GM23338 (cell line): Measurements from ENCODE around the gene ZCCHC24.

ENCODE experiments used
- CREB1 ChIP-seq: fragments of 250-450 bp; sonication (Bioruptor Pico); IDR thresholded peaks from 2 replicates; pipeline ENCODE4 v1.5.0; 2020; ENCODE audit warnings: low read depth, mild to moderate bottlenecking, moderate library complexity
- CTCF ChIP-seq, 2 experiments: fragments of 200-600 bp in 1 of 2; sonication (generic) in 1 of 2; conservative IDR thresholded peaks; 2 replicates each; pipeline versions ENCODE4 v1.5.1 to v1.6.1; 2016 to 2017; ENCODE audit warnings: antibody characterized with exemption in 2 of 2, low read depth in 2 of 2, mild to moderate bottlenecking in 2 of 2, moderate library complexity in 1 of 2
- EZH2 ChIP-seq: fragments of 200-600 bp; sonication (generic); IDR thresholded peaks from one replicate; pipeline ENCODE4 v1.8.0; 2017; ENCODE audit warnings: antibody characterized with exemption, mild to moderate bottlenecking, low read depth; ENCODE audit not compliant: unreplicated experiment
- EZH2phosphoT487 ChIP-seq: fragments of 200-600 bp; sonication (generic); IDR thresholded peaks from one replicate; pipeline ENCODE4 v1.8.1; 2018; ENCODE audit warnings: antibody characterized with exemption; ENCODE audit not compliant: unreplicated experiment
- JUNB ChIP-seq: IDR thresholded peaks from one replicate; pipeline ENCODE4 v1.6.1; 2016; ENCODE audit warnings: antibody characterized with exemption; ENCODE audit not compliant: unreplicated experiment
- NANOG ChIP-seq: IDR thresholded peaks from 2 replicates; pipeline ENCODE4 v1.6.1; 2016; ENCODE audit warnings: antibody characterized with exemption, borderline replicate concordance
- POLR2AphosphoS5 ChIP-seq: IDR thresholded peaks from 2 replicates; pipeline ENCODE4 v1.6.1; 2016; ENCODE audit warnings: antibody characterized with exemption, low read depth
- REST ChIP-seq: IDR thresholded peaks from one replicate; pipeline ENCODE4 v1.6.1; 2018; ENCODE audit warnings: antibody characterized with exemption; ENCODE audit not compliant: unreplicated experiment
- STAT1 ChIP-seq: IDR thresholded peaks from one replicate; pipeline ENCODE4 v1.6.1; 2016; ENCODE audit warnings: antibody characterized with exemption; ENCODE audit not compliant: unreplicated experiment
- ZNF114 ChIP-seq: fragments of 250-450 bp; sonication (Bioruptor Pico); IDR thresholded peaks from 2 replicates; pipeline ENCODE4 v1.5.0; 2020; ENCODE audit warnings: mild to moderate bottlenecking, moderate library complexity

DNA sequence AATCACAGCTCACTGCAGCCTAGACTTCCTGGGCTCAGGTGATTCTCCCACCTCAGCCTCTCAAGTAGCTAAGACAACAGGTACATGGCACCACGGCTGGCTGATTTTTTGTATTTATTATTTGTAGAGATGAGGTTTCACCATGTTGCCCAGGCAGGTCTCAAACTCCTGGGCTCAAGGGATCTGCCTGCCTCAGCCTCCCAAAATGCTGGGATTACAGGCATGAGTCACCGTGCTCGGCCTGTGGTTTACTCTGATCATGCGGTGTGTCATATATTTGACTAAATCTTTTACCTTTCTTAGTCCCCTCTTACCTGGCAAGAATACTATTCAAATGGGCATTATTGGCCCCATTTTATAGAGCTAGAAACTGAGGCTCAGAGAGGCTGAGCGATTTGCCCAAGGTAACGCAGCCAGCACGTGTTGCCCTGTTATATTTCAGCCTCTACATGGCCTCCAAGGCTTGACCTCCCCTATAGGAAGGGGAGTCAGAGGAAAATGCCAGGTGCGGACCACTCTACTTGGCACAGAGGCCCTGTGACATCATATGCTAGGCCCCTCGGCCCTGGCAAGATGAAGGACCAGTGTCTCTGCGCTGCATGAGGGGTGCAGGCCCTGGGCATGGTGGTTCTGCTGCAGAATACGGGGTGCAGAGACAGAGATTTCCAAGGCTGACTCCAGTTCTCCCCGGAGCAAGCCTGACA, 8.2 kb downstream of the ZCCHC24 start:
- TF ChIP-seq POLR2AphosphoS5 (no peak), NANOG (no peak), CTCF (conservative IDR thresholded peaks at IDR 0.05; ENCODE audit: low read depth in 2 of 2) (no peak), ZNF114 (CRISPR knock-in tag) (no peak), EZH2 (no peak), CREB1 (CRISPR knock-in tag) (no peak), JUNB (no peak), REST (no peak), EZH2phosphoT487 (no peak), STAT1 (no peak)
